ENCODE results near the gene KATNAL2. TPM values are rescaled to one million over a fixed set of nuclear protein-coding genes. Genes with fewer than 3 reads are reported as not detected.

KATNAL2 gene
- polyA plus RNA-seq, 1 of the 3 experiments (the other 2 are of a cell fraction): 6.5 TPM

DNA sequence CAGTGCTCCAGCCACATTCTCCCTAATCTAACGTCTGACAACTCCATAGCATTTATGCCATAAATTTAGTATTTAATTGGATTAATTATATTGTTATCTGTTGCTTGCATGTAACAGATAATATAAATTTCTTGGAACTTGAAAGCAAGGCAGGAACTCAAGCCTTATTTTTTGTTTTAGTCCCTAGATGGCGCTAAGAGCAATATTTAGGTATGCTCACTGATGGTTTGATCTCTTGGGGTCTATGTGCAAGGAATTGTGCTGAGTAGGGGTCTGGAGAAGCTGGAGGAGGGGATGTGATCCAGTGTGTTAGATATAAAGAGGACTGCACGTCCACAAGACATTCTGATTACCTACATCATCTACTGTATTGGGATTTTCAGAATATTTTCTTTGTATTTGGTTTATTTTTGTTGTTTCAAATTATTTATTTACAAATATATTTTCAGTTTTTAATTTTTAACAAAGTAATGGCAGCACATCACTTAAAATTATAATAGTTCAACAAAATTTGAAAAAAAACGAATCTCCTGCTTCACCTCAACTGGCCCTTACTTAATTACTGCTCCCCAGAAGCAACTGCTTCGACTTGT is 32.8 kb downstream of the KATNAL2 start:
- Histone ChIP-seq H2AFZ (ENCODE audit: low read depth) (no peak overlapping the region), H3F3A (replicated peaks; ENCODE audit: insufficient read depth) (no peaks in the 10 kb centered on the region), H3K9me3 (no peaks in the 10 kb centered on the region), H3K4me3 (ENCODE audit: low read depth in 2 of 2, low read length in 1 of 2) (no peak overlapping the region; a peak in 1 of 4 replicates), H3K4me2 (no peak overlapping the region), H3K36me3 (replicated peaks in 1 of 2; ENCODE audit: control insufficient read depth in 1 of 2, insufficient read depth in 2 of 2, low read length in 1 of 2) (no peaks in the 10 kb centered on the region), H3K27ac (ENCODE audit: low read depth in 2 of 2, low read length in 1 of 2) (no peak overlapping the region), H4K20me1 (ENCODE audit: insufficient read depth) (no peaks in the 10 kb centered on the region), H3K27me3 (ENCODE audit: insufficient read depth) (no peaks in the 10 kb centered on the region), H3K9me2 (no peaks in the 10 kb centered on the region), H3K4me1 (ENCODE audit: control insufficient read depth in 1 of 2, insufficient read depth in 2 of 2, low read depth in 1 of 2, low read length in 1 of 2) (peaks cover 0 to 7% of the 10 kb centered on the region in 2 experiments; a peak in 2 of 4 replicates), H3K9ac (no peak overlapping the region), H3K79me2 (ENCODE audit: insufficient read depth) (no peaks in the 10 kb centered on the region)
- CTCF ChIA-PET: interaction anchor here (0.7 to 1.5 kb wide), 12 partner anchors 8 to 254 kb away, joined by 3 to 9 read pairs (median 4); partner anchors contain the start of gene ELOA2
- 25% methylated on average over 5 of the region's 5 CpGs for WGBS (ENCODE audit: low lambda C conversion rate)
- peak; percentile 55 for DNase-seq
- no peak for TF ChIP-seq POLR2AphosphoS5 (IDR thresholded peaks at IDR 0.05; ENCODE audit: low read depth, low read length)
- no peak for TF ChIP-seq USF1 (IDR thresholded peaks at IDR 0.05; ENCODE audit: borderline replicate concordance, low read depth)
- TF ChIP-seq, protein P1, sequence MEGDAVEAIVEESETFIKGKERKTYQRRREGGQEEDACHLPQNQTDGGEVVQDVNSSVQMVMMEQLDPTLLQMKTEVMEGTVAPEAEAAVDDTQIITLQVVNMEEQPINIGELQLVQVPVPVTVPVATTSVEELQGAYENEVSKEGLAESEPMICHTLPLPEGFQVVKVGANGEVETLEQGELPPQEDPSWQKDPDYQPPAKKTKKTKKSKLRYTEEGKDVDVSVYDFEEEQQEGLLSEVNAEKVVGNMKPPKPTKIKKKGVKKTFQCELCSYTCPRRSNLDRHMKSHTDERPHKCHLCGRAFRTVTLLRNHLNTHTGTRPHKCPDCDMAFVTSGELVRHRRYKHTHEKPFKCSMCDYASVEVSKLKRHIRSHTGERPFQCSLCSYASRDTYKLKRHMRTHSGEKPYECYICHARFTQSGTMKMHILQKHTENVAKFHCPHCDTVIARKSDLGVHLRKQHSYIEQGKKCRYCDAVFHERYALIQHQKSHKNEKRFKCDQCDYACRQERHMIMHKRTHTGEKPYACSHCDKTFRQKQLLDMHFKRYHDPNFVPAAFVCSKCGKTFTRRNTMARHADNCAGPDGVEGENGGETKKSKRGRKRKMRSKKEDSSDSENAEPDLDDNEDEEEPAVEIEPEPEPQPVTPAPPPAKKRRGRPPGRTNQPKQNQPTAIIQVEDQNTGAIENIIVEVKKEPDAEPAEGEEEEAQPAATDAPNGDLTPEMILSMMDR (IDR thresholded peaks at IDR 0.05): peak; percentile 73
- TF ChIP-seq SMC3 (IDR thresholded peaks at IDR 0.05; ENCODE audit: low read depth, low read length): 0 out of 2 replicates have a peak, but pooled peaks have one; percentile 4
- peak; percentile 56 for TF ChIP-seq RAD21 (IDR thresholded peaks at IDR 0.05; ENCODE audit: low read length)
- POLR2A ChIA-PET: no interaction called here

GRCh38 chr18:46953195-46953594 is 35.8 kb downstream of the KATNAL2 start:
- no peaks in the 10 kb centered on the region for H3K4me1 ChIP-seq (ENCODE audit: control insufficient read depth in 1 of 2, insufficient read depth in 2 of 2, low read depth in 1 of 2, low read length in 1 of 2)
- H3F3A ChIP-seq (replicated peaks; ENCODE audit: insufficient read depth): no peaks in the 10 kb centered on the region
- ChIA-PET CTCF (no interaction called here), POLR2A (no interaction called here)
- no peak overlapping the region for H3K4me2 ChIP-seq
- H3K27me3 ChIP-seq (ENCODE audit: insufficient read depth): no peaks in the 10 kb centered on the region
- no peaks in the 10 kb centered on the region for H3K9me2 ChIP-seq
- no peak overlapping the region for H3K27ac ChIP-seq (ENCODE audit: low read depth in 2 of 2, low read length in 1 of 2)
- no peak for DNase-seq
- no peaks in the 10 kb centered on the region for H3K36me3 ChIP-seq (replicated peaks in 1 of 2; ENCODE audit: control insufficient read depth in 1 of 2, insufficient read depth in 2 of 2, low read length in 1 of 2)
- H4K20me1 ChIP-seq (ENCODE audit: insufficient read depth): no peaks in the 10 kb centered on the region
- H3K9ac ChIP-seq: no peak overlapping the region
- no peak for TF ChIP-seq SIN3A (IDR thresholded peaks at IDR 0.05; ENCODE audit: borderline replicate concordance, low read depth, low read length)
- TF ChIP-seq, protein P2, sequence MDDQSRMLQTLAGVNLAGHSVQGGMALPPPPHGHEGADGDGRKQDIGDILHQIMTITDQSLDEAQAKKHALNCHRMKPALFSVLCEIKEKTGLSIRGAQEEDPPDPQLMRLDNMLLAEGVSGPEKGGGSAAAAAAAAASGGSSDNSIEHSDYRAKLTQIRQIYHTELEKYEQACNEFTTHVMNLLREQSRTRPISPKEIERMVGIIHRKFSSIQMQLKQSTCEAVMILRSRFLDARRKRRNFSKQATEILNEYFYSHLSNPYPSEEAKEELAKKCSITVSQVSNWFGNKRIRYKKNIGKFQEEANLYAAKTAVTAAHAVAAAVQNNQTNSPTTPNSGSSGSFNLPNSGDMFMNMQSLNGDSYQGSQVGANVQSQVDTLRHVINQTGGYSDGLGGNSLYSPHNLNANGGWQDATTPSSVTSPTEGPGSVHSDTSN (IDR thresholded peaks at IDR 0.05): no peak
- TF ChIP-seq FOXJ3 (CRISPR knock-in tag; IDR thresholded peaks at IDR 0.05): no peak
- TF ChIP-seq FOXM1 (IDR thresholded peaks at IDR 0.05; ENCODE audit: low read depth): no peak
- TF ChIP-seq EZH2phosphoT487 (IDR thresholded peaks at IDR 0.05; ENCODE audit: borderline replicate concordance, low read depth): no peak
- no peak for TF ChIP-seq CHD2 (IDR thresholded peaks at IDR 0.05; ENCODE audit: low read length, partially characterized antibody)
- no peak for TF ChIP-seq TEAD4 (IDR thresholded peaks at IDR 0.05; ENCODE audit: borderline replicate concordance, insufficient read depth)
- TF ChIP-seq SMC3 (IDR thresholded peaks at IDR 0.05; ENCODE audit: low read depth, low read length): no peak
- TF ChIP-seq REST (IDR thresholded peaks at IDR 0.05; ENCODE audit: low read depth, low read length): no peak
- TF ChIP-seq YY1 (IDR thresholded peaks at IDR 0.05; ENCODE audit: low read depth): no peak
- TF ChIP-seq EP300 (IDR thresholded peaks at IDR 0.05; ENCODE audit: borderline replicate concordance in 1 of 2, low read depth in 1 of 2, low read length in 1 of 2): no peak
- TF ChIP-seq, protein P3, sequence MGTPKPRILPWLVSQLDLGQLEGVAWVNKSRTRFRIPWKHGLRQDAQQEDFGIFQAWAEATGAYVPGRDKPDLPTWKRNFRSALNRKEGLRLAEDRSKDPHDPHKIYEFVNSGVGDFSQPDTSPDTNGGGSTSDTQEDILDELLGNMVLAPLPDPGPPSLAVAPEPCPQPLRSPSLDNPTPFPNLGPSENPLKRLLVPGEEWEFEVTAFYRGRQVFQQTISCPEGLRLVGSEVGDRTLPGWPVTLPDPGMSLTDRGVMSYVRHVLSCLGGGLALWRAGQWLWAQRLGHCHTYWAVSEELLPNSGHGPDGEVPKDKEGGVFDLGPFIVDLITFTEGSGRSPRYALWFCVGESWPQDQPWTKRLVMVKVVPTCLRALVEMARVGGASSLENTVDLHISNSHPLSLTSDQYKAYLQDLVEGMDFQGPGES (IDR thresholded peaks at IDR 0.05; ENCODE audit: low read depth, low read length): no peak
- TF ChIP-seq RCOR1 (IDR thresholded peaks at IDR 0.05; ENCODE audit: low read length): no peak
- no peak for TF ChIP-seq NRF1 (IDR thresholded peaks at IDR 0.05; ENCODE audit: low read depth, low read length)
- no peak for TF ChIP-seq GATA2 (CRISPR knock-in tag; IDR thresholded peaks at IDR 0.05)
- H3K4me3 ChIP-seq (ENCODE audit: low read depth in 2 of 2, low read length in 1 of 2): no peak overlapping the region
- no peaks in the 10 kb centered on the region for H3K9me3 ChIP-seq
- no peak overlapping the region for H2AFZ ChIP-seq (ENCODE audit: low read depth)
- WGBS (ENCODE audit: low lambda C conversion rate): 61% methylated on average over 5 of the region's 5 CpGs
- no peaks in the 10 kb centered on the region for H3K79me2 ChIP-seq (ENCODE audit: insufficient read depth)
